Measurements from ENCODE around the gene TMEM255B.
"Not testable (repeated sequence)": the region's sequence is repeated elsewhere in the genome, so short reads cannot be mapped to it uniquely, and the experiment has no call there.

TMEM255B gene

GRCh38 chr13:113750554-113751399 is 8.2 kb upstream of the TMEM255B start:
- no peaks in the 10 kb centered on the region for H3K4me1 ChIP-seq (ENCODE audit: insufficient read depth, low read length)
- H3K9me3 ChIP-seq (ENCODE audit: control insufficient read depth, insufficient read depth, low read length) = no peaks in the 10 kb centered on the region
- H3K36me3 ChIP-seq (ENCODE audit: insufficient read depth, low read length) = no peaks in the 10 kb centered on the region
- H3K9ac ChIP-seq (ENCODE audit: low read depth, low read length) = no peak overlapping the region

- no peak overlapping the region for H3K9ac ChIP-seq (ENCODE audit: low read depth, low read length)
- no peaks in the 10 kb centered on the region for H3K4me1 ChIP-seq (ENCODE audit: insufficient read depth, low read length)
- no peaks in the 10 kb centered on the region for H3K36me3 ChIP-seq (ENCODE audit: insufficient read depth, low read length)
- no peaks in the 10 kb centered on the region for H3K9me3 ChIP-seq (ENCODE audit: control insufficient read depth, insufficient read depth, low read length)
Observed at GRCh38 chr13:113751491-113751890, 7.5 kb upstream of the TMEM255B start.

GRCh38 chr13:113752211-113752986 is 6.6 kb upstream of the TMEM255B start:
- H3K9ac ChIP-seq (ENCODE audit: low read depth, low read length); H3K36me3 ChIP-seq (ENCODE audit: insufficient read depth, low read length); H3K4me1 ChIP-seq (ENCODE audit: insufficient read depth, low read length): not testable (repeated sequence)

GRCh38 chr13:113753171-113753570 is 5.9 kb upstream of the TMEM255B start:
- Histone ChIP-seq H3K9ac (ENCODE audit: low read depth, low read length) (no peak overlapping the region), H3K4me1 (ENCODE audit: insufficient read depth, low read length) (no peaks in the 10 kb centered on the region), H3K36me3 (ENCODE audit: insufficient read depth, low read length) (no peaks in the 10 kb centered on the region), H3K9me3 (ENCODE audit: control insufficient read depth, insufficient read depth, low read length) (no peaks in the 10 kb centered on the region)

More at GRCh38 chr13:113752211-113752986, 6.6 kb upstream of the TMEM255B start:
- not testable (repeated sequence) for H3K9me3 ChIP-seq (ENCODE audit: control insufficient read depth, insufficient read depth, low read length)

- H3K9me3 ChIP-seq (ENCODE audit: control insufficient read depth, insufficient read depth, low read length) = no peaks in the 10 kb centered on the region
- H3K36me3 ChIP-seq (ENCODE audit: insufficient read depth, low read length) = no peaks in the 10 kb centered on the region
- H3K4me1 ChIP-seq (ENCODE audit: insufficient read depth, low read length) = no peaks in the 10 kb centered on the region
- H3K9ac ChIP-seq (ENCODE audit: low read depth, low read length) = no peak overlapping the region
Observed at GRCh38 chr13:113754242-113754641, 4.8 kb upstream of the TMEM255B start.

- H3K9me3 ChIP-seq (ENCODE audit: control insufficient read depth, insufficient read depth, low read length) = no peaks in the 10 kb centered on the region
- H3K36me3 ChIP-seq (ENCODE audit: insufficient read depth, low read length) = no peaks in the 10 kb centered on the region
- no peaks in the 10 kb centered on the region for H3K4me1 ChIP-seq (ENCODE audit: insufficient read depth, low read length)
- no peak overlapping the region for H3K9ac ChIP-seq (ENCODE audit: low read depth, low read length)
Observed at GRCh38 chr13:113754691-113755090, 4.3 kb upstream of the TMEM255B start.

GRCh38 chr13:113756441-113757097 is 2.5 kb upstream of the TMEM255B start:
- H3K9ac ChIP-seq (ENCODE audit: low read depth, low read length) = no peak overlapping the region
- no peaks in the 10 kb centered on the region for H3K36me3 ChIP-seq (ENCODE audit: insufficient read depth, low read length)
- H3K9me3 ChIP-seq (ENCODE audit: control insufficient read depth, insufficient read depth, low read length) = no peaks in the 10 kb centered on the region
- no peaks in the 10 kb centered on the region for H3K4me1 ChIP-seq (ENCODE audit: insufficient read depth, low read length)

GRCh38 chr13:113759525-113760137 is 605 bp downstream of the TMEM255B start:
- H3K9ac ChIP-seq (ENCODE audit: low read depth, low read length) = peak overlapping the region; percentile 80; the same call in 1 of the 2 replicates
- H3K36me3 ChIP-seq (ENCODE audit: insufficient read depth, low read length) = no peaks in the 10 kb centered on the region
- H3K4me1 ChIP-seq (ENCODE audit: insufficient read depth, low read length) = no peaks in the 10 kb centered on the region
- H3K9me3 ChIP-seq (ENCODE audit: control insufficient read depth, insufficient read depth, low read length) = no peaks in the 10 kb centered on the region

- H3K4me1 ChIP-seq (ENCODE audit: insufficient read depth, low read length) = 0 out of 2 replicates have a peak, but pooled peaks cover 9% of the 10 kb centered on the region
- H3K9me3 ChIP-seq (ENCODE audit: control insufficient read depth, insufficient read depth, low read length) = no peaks in the 10 kb centered on the region
- H3K9ac ChIP-seq (ENCODE audit: low read depth, low read length) = no peak overlapping the region
- H3K36me3 ChIP-seq (ENCODE audit: insufficient read depth, low read length) = no peaks in the 10 kb centered on the region
Observed at GRCh38 chr13:113761136-113761535, 2.1 kb downstream of the TMEM255B start.

GRCh38 chr13:113762075-113762474 is 3.0 kb downstream of the TMEM255B start:
- 0 out of 2 replicates have a peak, but pooled peaks cover 9% of the 10 kb centered on the region for H3K4me1 ChIP-seq (ENCODE audit: insufficient read depth, low read length)
- H3K9me3 ChIP-seq (ENCODE audit: control insufficient read depth, insufficient read depth, low read length) = no peaks in the 10 kb centered on the region
- no peak overlapping the region for H3K9ac ChIP-seq (ENCODE audit: low read depth, low read length)
- H3K36me3 ChIP-seq (ENCODE audit: insufficient read depth, low read length) = no peaks in the 10 kb centered on the region

GRCh38 chr13:113762538-113762937 is 3.5 kb downstream of the TMEM255B start:
- no peaks in the 10 kb centered on the region for H3K9me3 ChIP-seq (ENCODE audit: control insufficient read depth, insufficient read depth, low read length)
- H3K36me3 ChIP-seq (ENCODE audit: insufficient read depth, low read length) = no peaks in the 10 kb centered on the region
- H3K4me1 ChIP-seq (ENCODE audit: insufficient read depth, low read length) = 0 out of 2 replicates have a peak, but pooled peaks cover 9% of the 10 kb centered on the region
- H3K9ac ChIP-seq (ENCODE audit: low read depth, low read length) = no peak overlapping the region

GRCh38 chr13:113763254-113763653 is 4.2 kb downstream of the TMEM255B start:
- Histone ChIP-seq H3K9ac (ENCODE audit: low read depth, low read length) (no peak overlapping the region), H3K4me1 (ENCODE audit: insufficient read depth, low read length) (0 out of 2 replicates have a peak, but pooled peaks cover 9% of the 10 kb centered on the region), H3K36me3 (ENCODE audit: insufficient read depth, low read length) (no peaks in the 10 kb centered on the region), H3K9me3 (ENCODE audit: control insufficient read depth, insufficient read depth, low read length) (no peaks in the 10 kb centered on the region)

- Histone ChIP-seq H3K36me3 (ENCODE audit: insufficient read depth, low read length) (no peaks in the 10 kb centered on the region), H3K9ac (ENCODE audit: low read depth, low read length) (no peak overlapping the region), H3K4me1 (ENCODE audit: insufficient read depth, low read length) (0 out of 2 replicates have a peak, but pooled peaks cover 9% of the 10 kb centered on the region), H3K9me3 (ENCODE audit: control insufficient read depth, insufficient read depth, low read length) (no peaks in the 10 kb centered on the region)
Observed at GRCh38 chr13:113763961-113764792, 5.2 kb downstream of the TMEM255B start.
